ENCODE data around the gene GRB14.
"Not testable (repeated sequence)": the region's sequence is repeated elsewhere in the genome, so short reads cannot be mapped to it uniquely, and the experiment has no call there.

GRB14 gene

DNA sequence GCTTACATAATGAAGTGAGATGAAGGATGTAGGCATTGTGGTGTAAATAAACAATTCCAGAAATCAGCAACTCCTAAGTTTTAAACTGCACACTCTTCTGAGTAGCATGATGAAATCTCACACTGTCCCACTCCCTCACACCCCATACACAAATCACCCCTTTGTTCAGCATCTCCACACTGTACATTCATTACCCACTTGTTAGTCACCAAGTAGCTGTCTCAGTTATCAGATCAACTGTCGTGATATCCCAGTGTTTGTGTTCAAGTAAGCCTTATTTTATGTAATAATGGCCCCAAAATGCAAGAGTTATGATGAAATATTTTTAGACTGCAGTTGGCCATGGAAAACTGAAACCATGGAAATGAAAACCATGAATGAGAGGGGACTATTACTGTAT is 135.7 kb downstream of the GRB14 start:
- no peak for DNase-seq

DNA sequence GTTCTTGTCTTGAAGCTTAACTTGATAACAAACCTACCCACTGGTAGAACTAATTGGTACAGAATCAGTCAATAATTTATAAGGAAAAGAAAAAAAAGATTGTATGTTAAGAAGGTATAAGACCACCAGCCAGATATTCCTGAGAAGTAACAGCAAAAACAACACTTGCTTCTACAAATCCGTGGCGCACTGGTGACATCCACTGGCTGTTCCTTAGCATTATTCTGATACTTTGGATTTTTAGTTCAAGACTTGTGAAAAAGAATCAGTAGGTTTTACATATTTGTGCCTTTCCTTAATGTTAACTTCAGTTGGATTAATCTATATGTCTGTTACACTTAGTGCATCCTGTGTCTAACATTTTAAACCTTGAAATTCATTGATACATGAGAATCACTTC is 141.8 kb downstream of the GRB14 start:
- no peak for DNase-seq

DNA sequence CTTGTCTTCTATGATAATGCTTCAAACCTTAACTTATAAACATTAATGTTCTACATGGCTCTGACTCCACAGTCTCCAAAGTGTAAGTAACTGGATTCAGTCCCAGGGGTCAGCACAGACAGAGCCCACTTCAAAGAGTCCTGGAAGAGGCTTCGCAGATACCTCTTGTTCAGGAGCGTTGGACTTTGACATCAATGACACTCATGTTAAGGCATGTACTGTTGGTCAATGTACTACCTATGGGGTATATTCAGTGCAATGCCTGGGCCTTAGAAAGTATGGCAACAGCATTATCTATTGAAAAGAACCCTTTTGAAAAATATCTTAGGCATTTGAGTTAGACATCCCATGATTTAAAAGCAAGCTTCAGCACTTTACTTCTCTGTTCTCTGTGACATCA is 143.1 kb downstream of the GRB14 start:
- no peak for DNase-seq

DNA sequence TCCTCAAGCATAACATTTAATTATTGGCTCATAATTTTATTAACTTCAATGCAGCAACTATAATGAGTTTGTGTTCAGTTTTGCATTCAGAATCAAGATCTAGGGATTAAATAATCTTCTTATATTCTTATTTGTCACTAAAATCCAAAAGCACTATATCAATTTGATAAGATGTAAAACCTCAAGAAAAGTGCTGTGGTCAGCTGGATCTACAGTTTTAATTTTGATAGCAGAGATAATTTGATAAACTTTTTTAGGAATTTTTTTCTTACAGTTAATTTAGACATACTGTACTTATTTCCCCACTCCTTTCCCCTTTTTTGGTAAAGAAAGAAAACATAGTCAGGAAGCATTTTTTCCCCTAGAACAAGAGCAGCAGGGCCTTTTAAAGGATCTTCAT is 146.4 kb downstream of the GRB14 start:
- no peak for DNase-seq

DNA sequence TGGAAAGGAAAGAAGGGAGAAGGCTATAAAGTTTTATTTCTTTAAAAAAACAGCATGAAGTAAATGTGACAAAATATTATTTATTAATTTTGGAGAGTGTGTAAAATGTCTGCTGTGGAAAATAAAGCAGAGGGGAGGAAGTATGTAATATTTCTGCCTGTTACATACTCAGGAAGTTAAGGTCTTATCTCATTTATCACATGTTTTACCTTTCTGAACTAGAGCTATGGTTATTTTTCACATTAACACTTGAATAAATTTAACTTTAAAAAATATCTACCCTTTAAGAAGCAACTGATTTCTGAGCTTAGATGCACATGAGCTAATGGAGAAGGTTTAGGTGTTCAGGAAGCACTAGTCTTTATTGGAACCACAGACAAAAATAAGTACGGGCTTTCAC is 148.3 kb downstream of the GRB14 start:
- DNase-seq, result no peak

DNA sequence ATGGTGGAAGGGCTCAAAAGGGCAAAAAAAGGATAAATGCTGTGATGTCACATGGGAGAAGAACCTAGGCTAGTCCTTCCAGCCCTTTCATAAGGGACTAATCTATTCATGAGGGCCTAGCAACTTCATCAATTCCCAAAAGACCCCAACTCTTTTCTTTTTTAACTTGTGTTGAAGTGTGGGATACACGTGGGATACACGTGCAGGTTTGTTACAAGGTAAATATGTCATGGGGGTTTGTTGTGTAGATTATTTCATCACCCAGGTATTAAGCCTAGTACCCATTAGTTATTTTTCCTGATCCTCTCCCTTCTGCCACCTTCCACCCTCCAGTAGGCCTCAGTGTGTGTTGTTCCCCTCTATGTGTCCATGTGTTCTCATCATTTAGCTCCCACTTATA is 156.2 kb downstream of the GRB14 start:
- not testable (repeated sequence) for DNase-seq

DNA sequence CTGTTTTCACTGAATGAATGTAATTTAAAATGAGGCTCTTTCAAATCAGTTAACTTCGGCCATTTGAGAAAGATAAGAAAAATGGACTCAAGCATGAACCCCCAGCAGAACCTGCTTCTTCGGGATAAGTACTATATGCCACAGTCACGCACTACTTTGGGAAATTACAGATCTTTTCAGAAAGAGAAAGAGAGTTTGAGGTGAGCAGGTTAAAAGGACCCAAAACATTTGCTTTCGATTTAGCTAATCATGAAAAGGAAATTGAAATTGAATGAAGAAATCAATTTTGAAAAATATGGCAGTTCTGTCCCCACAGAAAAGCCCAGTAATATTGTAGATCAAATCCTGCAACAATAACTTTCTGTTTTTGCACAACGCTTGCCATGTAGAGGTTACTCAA is 156.9 kb downstream of the GRB14 start:
- no peak for DNase-seq

DNA sequence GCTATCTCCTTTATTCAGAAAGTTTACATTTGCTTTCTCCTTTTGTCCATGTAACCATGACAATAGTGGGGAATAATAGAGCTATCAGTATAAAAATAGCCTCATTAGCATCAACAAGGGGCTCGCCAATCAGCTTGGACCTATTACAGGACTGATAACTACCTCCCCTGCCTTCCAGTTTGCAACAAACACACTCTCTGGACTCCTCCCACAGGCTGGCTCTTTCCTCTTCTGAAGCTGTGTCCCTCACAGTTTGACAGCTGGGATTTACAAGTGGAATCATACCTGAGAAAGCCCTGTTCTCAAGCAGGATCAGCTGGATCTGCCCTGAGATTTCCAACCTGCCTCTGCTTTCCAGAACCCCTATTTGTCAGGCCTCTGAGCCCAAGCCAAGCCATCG is 162.5 kb downstream of the GRB14 start:
- DNase-seq, result no peak

DNA sequence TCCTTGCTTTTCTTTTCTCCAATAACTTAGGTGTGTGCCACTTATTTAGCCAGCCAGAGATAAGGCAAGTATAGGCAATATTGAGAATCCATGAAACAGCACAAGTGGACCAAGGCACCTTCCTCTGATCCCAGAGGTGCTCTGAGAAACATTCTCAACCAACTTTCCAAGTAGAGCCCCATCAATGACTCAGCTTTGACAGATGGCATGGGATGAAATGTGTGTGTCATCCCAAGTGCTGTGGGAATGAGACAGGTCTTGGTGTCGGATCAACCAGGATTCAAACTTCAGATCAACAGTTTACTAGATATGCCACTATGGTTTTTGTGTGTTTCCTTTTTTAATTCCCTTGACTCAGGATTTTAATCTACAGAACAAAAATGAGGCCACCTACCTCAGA is 164.0 kb downstream of the GRB14 start:
- no peak for DNase-seq

DNA sequence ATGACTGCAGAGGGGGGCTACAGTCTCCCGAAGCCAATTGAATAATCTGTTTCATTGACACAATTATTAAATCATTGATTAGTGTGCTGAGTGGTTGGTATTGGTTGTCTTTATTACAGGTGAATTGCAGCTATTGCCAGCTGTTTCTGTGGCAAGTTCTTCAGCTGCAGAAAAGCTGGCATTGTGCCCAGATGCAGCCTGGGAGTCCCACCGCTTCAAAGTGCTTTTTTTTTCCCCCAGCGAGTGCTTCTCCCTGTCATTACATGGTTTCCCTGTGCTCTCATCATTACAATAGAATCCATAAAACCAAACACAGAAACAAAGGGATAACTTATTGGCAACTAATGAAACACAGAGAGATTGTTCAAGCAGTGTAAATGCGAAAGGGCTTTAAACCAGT is 164.7 kb downstream of the GRB14 start:
- DNase-seq, result peak; percentile 63

DNA sequence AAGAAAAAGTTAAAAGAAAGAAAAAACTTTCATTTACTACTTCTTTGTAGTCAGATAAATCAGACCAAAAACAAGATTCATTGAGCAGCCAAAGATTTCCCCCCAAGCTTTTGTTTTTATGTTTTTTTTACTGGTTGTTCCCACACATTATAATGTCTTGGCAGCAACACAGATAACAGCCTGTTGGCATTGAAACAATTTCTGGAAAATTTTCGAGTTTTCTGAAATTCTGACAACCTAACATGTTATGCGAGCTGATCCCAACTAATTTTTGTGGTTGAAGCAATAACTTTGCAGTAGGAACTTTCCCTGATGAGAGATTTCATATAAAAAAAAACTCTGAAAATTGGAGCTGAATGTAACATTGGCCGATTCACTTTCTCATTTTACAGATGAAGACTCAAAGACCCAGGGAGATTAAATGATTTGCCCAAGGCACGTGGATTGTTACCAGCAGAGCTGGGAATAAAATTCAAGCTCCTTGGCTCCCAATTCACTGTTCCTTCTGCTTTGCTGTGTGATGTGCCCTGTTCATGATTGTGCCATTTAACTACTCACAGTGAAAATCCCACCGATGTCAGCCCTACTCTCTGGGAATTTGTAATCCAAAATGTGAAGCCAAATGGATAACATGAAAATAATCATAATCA is 167.5 kb downstream of the GRB14 start:
- no peak for DNase-seq

DNA sequence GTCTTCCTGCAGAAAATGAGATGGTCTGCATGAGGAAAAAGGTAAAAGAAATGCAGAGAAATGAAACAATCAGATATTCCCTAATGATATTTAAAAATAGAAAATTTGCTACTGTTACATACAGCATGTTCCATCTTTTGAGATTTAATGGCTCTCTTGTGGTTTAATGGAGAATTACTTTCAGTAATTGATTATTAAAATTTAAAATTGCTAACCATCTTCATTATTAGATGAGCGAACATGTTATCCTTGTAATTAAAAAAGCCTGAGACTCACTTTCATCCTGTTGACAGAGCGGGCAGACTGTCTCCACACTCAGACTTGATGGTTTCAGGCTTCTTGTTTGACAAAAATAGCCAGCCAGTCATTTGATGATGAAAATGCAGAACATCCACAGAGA is 171.0 kb downstream of the GRB14 start:
- DNase-seq, result no peak

DNA sequence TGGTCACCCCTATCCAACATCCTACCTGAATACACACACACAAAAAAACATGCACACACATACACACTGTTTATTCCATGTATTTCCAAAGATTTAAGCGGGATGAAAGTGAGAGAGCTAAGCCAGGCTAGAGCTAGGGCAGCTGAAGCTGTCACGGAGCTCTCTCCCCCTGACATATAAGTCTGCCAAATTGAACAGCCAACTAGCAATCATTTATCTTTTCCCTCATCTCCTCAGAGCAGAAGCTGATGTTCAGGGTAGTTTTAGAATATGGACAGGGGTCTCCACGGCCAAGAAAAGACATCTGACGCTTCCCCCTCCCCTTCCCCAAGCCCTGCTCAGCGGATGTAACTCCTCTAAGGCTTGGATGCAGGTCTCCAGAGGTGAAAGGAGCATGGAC is 171.6 kb downstream of the GRB14 start:
- no peak for DNase-seq

DNA sequence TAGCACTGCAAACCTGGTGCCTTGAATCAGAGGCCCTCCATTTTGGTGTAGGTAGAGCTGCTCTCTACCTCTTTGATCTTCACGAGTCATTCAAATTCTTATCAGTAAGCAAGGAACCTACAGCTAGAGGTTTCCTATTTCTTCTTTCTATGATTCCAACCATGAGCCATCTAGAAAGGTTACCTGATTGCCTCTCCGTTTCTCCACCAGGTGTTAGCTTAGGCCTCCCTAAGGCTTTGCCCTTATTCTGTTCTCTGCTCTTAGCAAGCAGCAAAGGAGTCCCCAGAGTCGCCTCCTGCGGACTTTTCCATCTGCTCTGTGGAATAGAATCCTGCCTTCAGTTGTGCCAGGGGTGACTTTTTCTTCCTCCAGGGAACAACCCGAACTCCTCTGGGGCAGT is 173.6 kb downstream of the GRB14 start:
- no peak for DNase-seq
